GM12872 (cell line): ENCODE measurements around the gene TESK1.

Source experiments
- CTCF ChIP-seq: IDR thresholded peaks from 3 replicates; pipeline ENCODE4 v1.5.1; 2011; ENCODE audit warnings: low read depth, mild to moderate bottlenecking, low read length, moderate library complexity; ENCODE audit not compliant: insufficient read depth

TESK1 gene

GRCh38 chr9:35570709-35571504, 34.2 kb upstream of the TESK1 start:
- no peak for TF ChIP-seq CTCF

GRCh38 chr9:35574578-35575122, 30.4 kb upstream of the TESK1 start:
- TF ChIP-seq CTCF: no peak

GRCh38 chr9:35575478-35575877, 29.6 kb upstream of the TESK1 start:
- TF ChIP-seq CTCF: no peak

GRCh38 chr9:35577486-35577885, 27.6 kb upstream of the TESK1 start:
- TF ChIP-seq CTCF: no peak

- no peak for TF ChIP-seq CTCF
Measured at GRCh38 chr9:35579130-35579529, 25.9 kb upstream of the TESK1 start.

GRCh38 chr9:35593581-35593980, 11.5 kb upstream of the TESK1 start:
- TF ChIP-seq CTCF: no peak

- TF ChIP-seq CTCF: no peak
Measured at GRCh38 chr9:35594471-35594870, 10.6 kb upstream of the TESK1 start.
